Gastroesophageal sphincter (tissue), 4 donors: ENCODE results near the gene ARID3A. TPM values are rescaled to one million over a fixed set of nuclear protein-coding genes. Genes with fewer than 3 reads are reported as not detected.
A peak's percentile ranks its signal among the peaks of the same experiment; 100 is the strongest.

Experiments used
- ATAC-seq: fragments of 150-250 bp; one replicate; pipeline ENCODE4 v1.9.1; 2016; ENCODE audit warnings: mild to moderate bottlenecking, moderate library complexity
- H3K27ac ChIP-seq, 4 donors: fragments of 200-600 bp; sonication (generic) in 3 of 4; 1 replicate in 3 of 4; 2 replicates in 1 of 4; pipeline ENCODE4 v1.5.1; 2016 to 2019
- H3K27me3 ChIP-seq: fragments of 200-600 bp; sonication (generic); one replicate; pipeline ENCODE4 v1.5.1; 2019
- H3K36me3 ChIP-seq, 2 donors: fragments of 200-600 bp; sonication (generic); one replicate each; pipeline ENCODE4 v1.5.1; 2019; ENCODE audit warnings: control low read depth in 1 of 2
- H3K4me1 ChIP-seq, 3 donors: fragments of 200-600 bp; sonication (generic); 1 replicate in 2 of 3; 2 replicates in 1 of 3; pipeline ENCODE4 v1.5.1; 2016 to 2019; ENCODE audit warnings: control low read depth in 2 of 3
- H3K4me3 ChIP-seq, 2 donors: fragments of 200-600 bp; sonication (generic); one replicate each; pipeline ENCODE4 v1.5.1; 2019; ENCODE audit warnings: mild to moderate bottlenecking in 1 of 2, moderate library complexity in 1 of 2
- H3K9me3 ChIP-seq, 3 donors: fragments of 200-600 bp; sonication (generic); one replicate each; pipeline ENCODE4 v1.5.1; 2017 to 2019; ENCODE audit warnings: control low read depth in 2 of 3
- EP300 ChIP-seq: sonication (generic); formaldehyde crosslinking; IDR thresholded peaks from one replicate; pipeline ENCODE4 v1.6.1; 2017; ENCODE audit warnings: antibody characterized with exemption, mild to moderate bottlenecking
- POLR2A ChIP-seq, 2 donors: fragments of 450-650 bp; IDR thresholded peaks; one replicate each; pipeline ENCODE4 v1.6.1; 2017; ENCODE audit warnings: antibody characterized with exemption in 2 of 2, mild to moderate bottlenecking in 2 of 2, moderate library complexity in 1 of 2
- POLR2AphosphoS5 ChIP-seq: sonication (generic); formaldehyde crosslinking; IDR thresholded peaks from one replicate; pipeline ENCODE4 v1.6.1; 2017; ENCODE audit warnings: antibody characterized with exemption
- WGBS, 2 donors: methylation state at CpG; one replicate each; pipeline ENCODE4 v1.1.5; 2018; ENCODE audit warnings: low coverage in 1 of 2; 5-methylcytosine and 5-hydroxymethylcytosine counted together
- total RNA-seq, 4 donors: library from RNA; depleted of rRNA; stranded (reverse); fragments of >200 nt; gene quantifications; one replicate each; pipeline ENCODE4 v1.1.0, GENCODE V29; 2016
- TF ChIP-seq, protein P1 (sequence below), 4 experiments: fragments of 200-600 bp in 2 of 4; fragments of 450-650 bp in 2 of 4; sonication (generic) in 1 of 4; IDR thresholded peaks; one replicate each; pipeline ENCODE4 v1.5.1; 2017 to 2019; ENCODE audit warnings: antibody characterized with exemption in 4 of 4, mild to moderate bottlenecking in 2 of 4, moderate library complexity in 2 of 4

The ARID3A gene
- total RNA-seq, 4 donors from 2014 or later, result 3.6 to 6.2 (median 4.9) TPM

DNA sequence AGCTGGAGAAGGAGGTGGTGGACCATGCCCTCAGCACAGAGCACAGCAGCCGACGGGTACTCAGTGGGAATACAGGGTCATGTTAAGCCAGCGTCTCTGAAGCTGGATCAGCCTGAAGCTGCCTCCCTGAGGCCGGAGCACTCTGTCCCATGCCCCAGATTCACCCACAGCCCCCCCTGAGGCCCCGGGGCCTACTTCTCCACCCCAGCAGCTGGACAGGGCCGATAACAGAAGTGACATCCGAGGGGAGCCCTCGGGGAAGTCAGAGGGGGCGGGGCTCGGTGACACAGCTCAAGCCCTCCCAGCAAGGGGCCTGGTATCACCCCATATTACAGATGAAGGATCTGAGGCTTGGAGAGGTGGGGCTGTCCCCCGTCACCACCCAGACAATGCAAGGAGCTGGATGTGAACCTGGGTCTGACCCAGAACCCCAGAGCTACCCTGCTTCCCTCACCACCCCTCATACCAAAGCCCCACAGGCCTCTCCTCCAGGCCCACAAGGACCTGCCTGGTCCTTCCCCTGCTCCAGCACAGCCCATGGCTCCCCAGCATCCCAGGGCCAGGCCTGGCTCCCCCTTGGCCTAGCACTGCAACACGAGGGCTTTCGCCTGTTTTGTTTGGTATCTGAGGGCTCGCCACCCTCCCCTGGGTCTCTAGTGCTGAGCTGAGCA is 18.5 kb upstream of the ARID3A start:
- no peaks in the 10 kb centered on the region for H3K9me3 ChIP-seq
- no peaks in the 10 kb centered on the region for H3K27me3 ChIP-seq
- H3K36me3 ChIP-seq, result no peaks in the 10 kb centered on the region
- no peak overlapping the region for H3K4me3 ChIP-seq
- H3K27ac ChIP-seq, result no peak overlapping the region
- TF ChIP-seq EP300 (no peak), POLR2AphosphoS5 (no peak), POLR2A (IDR thresholded peaks at IDR 0.05) (no peak)
- TF ChIP-seq, protein P1, sequence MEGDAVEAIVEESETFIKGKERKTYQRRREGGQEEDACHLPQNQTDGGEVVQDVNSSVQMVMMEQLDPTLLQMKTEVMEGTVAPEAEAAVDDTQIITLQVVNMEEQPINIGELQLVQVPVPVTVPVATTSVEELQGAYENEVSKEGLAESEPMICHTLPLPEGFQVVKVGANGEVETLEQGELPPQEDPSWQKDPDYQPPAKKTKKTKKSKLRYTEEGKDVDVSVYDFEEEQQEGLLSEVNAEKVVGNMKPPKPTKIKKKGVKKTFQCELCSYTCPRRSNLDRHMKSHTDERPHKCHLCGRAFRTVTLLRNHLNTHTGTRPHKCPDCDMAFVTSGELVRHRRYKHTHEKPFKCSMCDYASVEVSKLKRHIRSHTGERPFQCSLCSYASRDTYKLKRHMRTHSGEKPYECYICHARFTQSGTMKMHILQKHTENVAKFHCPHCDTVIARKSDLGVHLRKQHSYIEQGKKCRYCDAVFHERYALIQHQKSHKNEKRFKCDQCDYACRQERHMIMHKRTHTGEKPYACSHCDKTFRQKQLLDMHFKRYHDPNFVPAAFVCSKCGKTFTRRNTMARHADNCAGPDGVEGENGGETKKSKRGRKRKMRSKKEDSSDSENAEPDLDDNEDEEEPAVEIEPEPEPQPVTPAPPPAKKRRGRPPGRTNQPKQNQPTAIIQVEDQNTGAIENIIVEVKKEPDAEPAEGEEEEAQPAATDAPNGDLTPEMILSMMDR (IDR thresholded peaks at IDR 0.05), result no peak
- ATAC-seq, result no peak
- no CpG with 5 or more reads among the region's 14 CpGs for WGBS, 2 donors
- H3K4me1 ChIP-seq, result peaks cover 0 to 9% (median 0%) of the 10 kb centered on the region in 3 donors

DNA sequence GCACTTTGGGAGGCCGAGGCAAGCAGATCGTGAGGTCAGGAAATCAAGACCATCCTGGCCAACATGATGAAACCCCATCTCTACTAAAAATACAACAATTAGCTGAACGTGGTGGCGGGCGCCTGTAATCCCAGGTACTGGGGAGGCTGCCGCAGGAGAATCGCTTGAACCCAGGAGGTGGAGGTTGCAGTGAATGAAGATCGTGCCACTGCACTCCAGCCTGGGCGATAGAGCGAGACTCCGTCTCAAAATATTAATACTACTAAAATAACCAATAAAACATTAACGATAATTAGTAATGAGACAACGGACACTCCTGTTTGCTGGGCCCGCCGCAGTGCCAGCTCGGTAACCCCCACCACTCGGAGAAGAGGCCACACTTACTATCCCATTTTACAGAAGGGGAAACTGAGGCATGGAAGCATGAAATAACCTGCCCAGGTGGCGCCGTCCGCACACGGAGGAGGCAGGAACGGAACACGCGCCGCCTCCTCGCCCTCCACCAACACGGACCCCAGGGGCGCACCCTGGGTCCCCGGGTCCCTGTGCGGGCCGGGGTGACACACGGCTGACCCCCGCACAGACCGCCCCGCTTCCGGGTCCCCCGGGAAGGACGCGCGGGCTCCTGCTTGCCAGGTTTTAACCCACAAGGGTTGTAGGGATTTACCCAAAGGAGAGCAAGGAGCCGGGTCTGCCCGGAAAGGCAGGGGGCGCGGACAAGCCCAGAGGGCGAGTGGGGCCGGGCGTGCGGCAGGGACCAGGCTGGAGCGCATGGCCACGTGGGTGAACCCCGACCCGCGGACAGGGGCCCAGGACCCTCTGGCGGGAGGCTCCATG is 14.4 kb upstream of the ARID3A start:
- H3K4me1 ChIP-seq, result peaks cover 0 to 23% (median 0%) of the 10 kb centered on the region in 3 donors
- H3K27me3 ChIP-seq, result peaks cover 5% of the 10 kb centered on the region
- peak overlapping the region in 1 of 2 donors; percentile 92 for H3K4me3 ChIP-seq
- TF ChIP-seq, protein P1 (IDR thresholded peaks at IDR 0.05), result no peak
- TF ChIP-seq EP300, result no peak
- TF ChIP-seq POLR2A (IDR thresholded peaks at IDR 0.05), result no peak
- no peak for TF ChIP-seq POLR2AphosphoS5
- no peak for ATAC-seq
- H3K27ac ChIP-seq, result peak overlapping the region in 1 of 4 donors; percentile 7
- 97% methylated on average over 17 of the region's 54 CpGs; no CpG with 5 or more reads in 1 of the 2 donors for WGBS, 2 donors
- H3K36me3 ChIP-seq, result no peaks in the 10 kb centered on the region
- no peaks in the 10 kb centered on the region for H3K9me3 ChIP-seq

DNA sequence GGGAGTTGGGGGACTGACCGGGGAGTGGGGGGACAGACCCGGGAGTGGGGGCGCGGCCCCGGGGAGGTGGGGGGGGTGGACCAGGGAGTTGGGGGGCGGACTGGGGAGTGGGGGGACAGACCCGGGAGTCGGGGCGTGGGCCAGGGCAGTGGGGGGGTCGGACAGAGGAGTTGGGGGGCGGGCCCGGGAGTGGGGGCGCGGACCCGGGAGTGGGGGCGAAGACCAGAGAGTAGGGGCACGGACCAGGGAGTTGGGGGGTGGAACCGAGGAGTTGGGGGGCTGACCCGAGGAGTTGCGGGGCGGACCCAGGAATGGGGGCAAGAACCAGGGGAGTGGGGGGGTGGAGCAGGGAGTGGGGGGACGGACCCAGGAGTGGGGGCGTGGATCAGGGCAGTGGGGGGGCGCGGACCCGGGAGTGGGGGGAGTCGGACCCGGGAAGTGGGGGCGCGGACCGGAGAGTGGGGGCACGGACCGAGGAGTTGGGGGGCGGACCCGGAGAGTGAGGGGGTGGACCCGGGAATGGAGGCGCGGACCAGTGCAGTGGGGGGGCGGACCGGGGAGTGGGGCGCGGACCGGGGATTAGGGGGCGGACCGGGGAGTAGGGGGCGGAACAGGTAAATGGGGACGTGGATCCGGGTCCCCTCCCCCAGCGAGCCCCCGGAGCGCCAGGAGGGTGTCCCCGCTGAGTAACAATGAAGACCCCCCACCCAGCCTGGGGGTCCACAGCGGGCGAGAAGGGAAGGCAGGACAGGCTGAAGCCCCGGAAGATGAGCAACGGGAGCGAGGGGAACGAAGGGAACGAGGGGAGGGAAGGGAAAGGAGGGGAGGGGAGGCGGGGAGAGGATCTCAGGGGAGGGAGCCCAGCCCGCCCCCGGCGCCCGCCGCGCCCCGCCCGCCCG is 13.4 kb upstream of the ARID3A start:
- peaks cover 15% of the 10 kb centered on the region for H3K27me3 ChIP-seq
- peak; percentile 62 for ATAC-seq
- peak overlapping the region; percentile 40 to 96 (median 88) for H3K27ac ChIP-seq
- no peaks in the 10 kb centered on the region for H3K36me3 ChIP-seq
- H3K4me3 ChIP-seq, result peak overlapping the region; percentile 85 to 92
- no peaks in the 10 kb centered on the region for H3K9me3 ChIP-seq
- 0% methylated on average over 8 of the region's 69 CpGs; no CpG with 5 or more reads in 1 of the 2 donors for WGBS, 2 donors
- TF ChIP-seq POLR2AphosphoS5, result no peak
- no peak for TF ChIP-seq POLR2A (IDR thresholded peaks at IDR 0.05)
- TF ChIP-seq, protein P1 (IDR thresholded peaks at IDR 0.05), result no peak
- no peak for TF ChIP-seq EP300
- peaks cover 0 to 31% (median 8%) of the 10 kb centered on the region in 3 donors for H3K4me1 ChIP-seq

DNA sequence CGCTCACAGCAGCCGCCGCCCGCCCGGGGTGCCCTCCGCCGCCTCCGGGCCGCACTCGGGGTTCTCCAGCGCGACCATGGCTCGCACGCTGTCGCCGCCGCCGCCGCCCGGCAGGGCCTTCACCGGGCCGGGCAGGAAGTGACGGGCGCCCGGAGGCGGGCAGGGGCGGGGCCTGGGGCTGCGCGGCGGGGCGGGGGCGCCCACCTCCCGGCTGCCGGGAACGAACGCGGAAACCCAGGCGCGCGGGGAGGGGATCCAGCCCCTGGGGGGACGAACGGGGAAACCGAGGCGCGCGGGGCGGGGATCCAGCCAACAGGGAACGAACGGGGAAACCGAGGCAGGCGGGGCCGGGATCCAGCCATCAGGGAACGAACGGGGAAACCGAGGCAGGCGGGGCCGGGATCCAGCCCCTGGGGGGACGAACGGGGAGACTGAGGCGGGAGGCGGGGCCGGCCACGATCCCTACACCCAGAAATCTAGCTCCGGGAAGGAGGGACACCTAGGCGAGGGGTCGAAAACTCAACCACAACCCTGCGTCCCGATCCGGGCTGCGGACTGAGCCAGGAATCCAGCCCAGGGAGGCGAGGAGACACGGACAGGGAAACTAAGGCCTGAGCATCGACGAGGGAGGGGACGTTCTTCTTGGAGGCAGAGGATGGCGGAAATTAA is 12.6 kb upstream of the ARID3A start, which contains the start of gene R3HDM4:
Gene R3HDM4 (minus strand): TSS at position 140 of the 669 bp plus-strand sequence. CDS start 62 bp downstream, at position 78.
- Histone ChIP-seq H3K27me3 (peaks cover 23% of the 10 kb centered on the region), H3K27ac (peak within 1 kb of the TSS; percentile 80 to 96 (median 88)), H3K4me3 (peak within 1 kb of the TSS; percentile 85 to 92), H3K9me3 (no peaks in the 10 kb centered on the region), H3K36me3 (no peaks in the 10 kb centered on the region), H3K4me1 (peaks cover 0 to 39% (median 13%) of the 10 kb centered on the region in 3 donors)
- TF ChIP-seq, protein P1 (IDR thresholded peaks at IDR 0.05), result peak in 1 of 4 experiments; percentile 4
- TF ChIP-seq EP300 (no peak), POLR2A (IDR thresholded peaks at IDR 0.05) (peak; percentile 57 to 66), POLR2AphosphoS5 (peak; percentile 80)
- 0% methylated on average over 6 to 8 of the region's 76 CpGs for WGBS, 2 donors
- peak; percentile 93 for ATAC-seq
